Activated gamma-delta T cell treated with anti-CD3 and anti-CD28 coated beads, Interleukin-2, amount 50 U/mL, for 16 hours (primary cell): ENCODE results near the gene EXT2.
A peak's percentile ranks its signal among the peaks of the same experiment; 100 is the strongest.

Experiments used
- DNase-seq: peaks from one replicate; pipeline ENCODE4 v3.0.0-alpha.2; 2020; ENCODE audit warnings: low read depth

Gene EXT2

DNA sequence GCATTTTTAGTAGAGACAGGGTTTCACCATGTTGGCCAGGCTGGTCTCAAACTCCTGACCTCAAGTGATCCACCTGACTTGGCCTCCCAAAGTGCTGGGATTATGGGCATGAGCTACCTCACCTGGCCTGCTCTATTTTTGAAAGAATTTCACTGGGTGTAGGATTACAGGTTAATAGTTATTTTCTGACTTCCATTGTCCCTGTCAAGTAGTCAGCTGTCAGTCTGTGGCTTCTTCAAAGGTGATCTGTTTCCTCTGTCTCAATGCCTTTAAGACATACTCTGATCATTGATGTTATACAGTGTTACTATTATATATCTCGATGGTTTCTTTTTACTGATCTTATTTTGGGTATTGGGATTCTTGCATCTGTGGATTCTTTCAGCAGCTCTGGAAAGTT, 10.1 kb upstream of the EXT2 start:
- DNase-seq: no peak

DNA sequence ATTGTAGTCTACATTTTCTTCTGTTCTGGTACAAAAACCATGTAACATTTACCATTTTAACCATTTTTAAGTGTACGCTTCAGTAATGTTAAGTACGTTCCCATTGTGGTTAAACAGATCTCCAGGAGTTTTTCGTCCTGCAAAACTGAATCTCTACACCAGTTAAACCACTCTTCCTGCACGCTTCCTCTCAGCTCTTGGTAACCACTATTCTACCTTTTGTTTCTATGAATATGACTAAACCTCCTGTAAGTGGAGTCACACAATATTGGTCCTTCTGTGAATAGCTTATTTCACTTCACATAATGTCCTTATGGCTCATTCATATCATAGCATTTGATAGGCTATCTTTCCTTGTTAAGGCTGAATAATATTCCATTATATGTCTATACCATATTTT, 7.1 kb upstream of the EXT2 start:
- DNase-seq: no peak

GRCh38 chr11:44088871-44089270, 6.6 kb upstream of the EXT2 start:
- no peak for DNase-seq

GRCh38 chr11:44090539-44090938, 4.9 kb upstream of the EXT2 start:
- no peak for DNase-seq

GRCh38 chr11:44094260-44094868, 1.1 kb upstream of the EXT2 start:
- peak; percentile 66 for DNase-seq

DNA sequence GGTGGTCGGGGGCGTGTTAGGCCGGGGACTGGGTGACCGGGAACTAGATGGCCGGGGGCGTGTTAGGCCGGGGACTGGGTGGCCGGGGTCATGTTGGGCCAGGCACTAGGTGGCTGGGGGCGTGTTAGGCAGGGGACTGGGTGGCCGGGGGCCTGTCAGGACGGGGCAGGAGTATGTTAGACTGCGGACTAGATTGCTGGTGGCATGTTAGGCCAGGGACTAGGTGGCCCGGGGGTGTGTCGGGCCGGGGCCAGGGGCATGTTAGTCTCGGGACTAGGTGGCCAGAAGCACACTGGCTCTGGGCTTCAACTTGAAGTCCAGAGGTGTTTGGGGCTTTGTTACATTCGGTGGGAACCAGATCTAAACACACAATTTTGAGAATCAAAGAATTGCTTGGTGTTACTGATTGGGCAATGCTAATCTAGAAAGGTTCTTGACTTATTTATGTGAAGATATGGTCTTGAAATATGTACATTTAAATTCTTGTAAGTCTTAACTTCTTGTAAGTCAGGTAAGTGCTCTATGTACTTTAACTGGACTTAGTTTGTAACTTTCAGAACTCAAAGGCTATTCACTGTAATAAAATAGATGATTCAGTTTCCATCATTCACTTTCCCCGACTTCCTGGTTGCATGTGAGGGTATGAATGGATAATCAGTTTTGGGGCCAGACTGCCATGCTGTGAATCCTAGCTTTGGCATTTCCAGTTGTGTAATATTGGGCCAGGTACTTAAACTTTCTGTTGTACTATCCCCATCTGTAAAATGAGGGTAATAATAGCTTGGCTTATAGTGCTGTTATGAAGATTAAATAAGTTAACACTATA, 1.1 kb downstream of the EXT2 start:
- DNase-seq: no peak

DNA sequence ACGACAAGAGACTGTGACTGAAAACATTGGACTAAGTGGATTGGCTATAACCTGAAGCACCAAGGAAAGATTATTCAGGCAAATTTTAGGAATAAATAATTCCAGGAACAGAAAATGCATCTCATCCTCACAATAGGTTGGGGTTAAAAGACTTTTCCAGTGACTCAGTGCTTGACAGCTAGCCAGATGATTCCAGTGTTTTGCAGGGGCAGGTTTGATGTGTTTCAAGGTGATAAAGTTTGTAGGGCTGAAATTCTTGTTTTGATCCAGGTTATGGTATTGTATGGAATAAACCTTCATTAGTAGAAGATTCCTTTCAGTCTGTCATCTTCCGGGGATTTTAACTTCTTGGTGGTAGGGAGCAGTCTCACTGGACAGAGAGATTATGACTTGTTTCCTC, 2.3 kb downstream of the EXT2 start:
- DNase-seq: no peak

- DNase-seq: no peak
Observed at GRCh38 chr11:44101098-44101497, 5.6 kb downstream of the EXT2 start.

GRCh38 chr11:44104481-44105294, 9.2 kb downstream of the EXT2 start:
- DNase-seq: no peak

DNA sequence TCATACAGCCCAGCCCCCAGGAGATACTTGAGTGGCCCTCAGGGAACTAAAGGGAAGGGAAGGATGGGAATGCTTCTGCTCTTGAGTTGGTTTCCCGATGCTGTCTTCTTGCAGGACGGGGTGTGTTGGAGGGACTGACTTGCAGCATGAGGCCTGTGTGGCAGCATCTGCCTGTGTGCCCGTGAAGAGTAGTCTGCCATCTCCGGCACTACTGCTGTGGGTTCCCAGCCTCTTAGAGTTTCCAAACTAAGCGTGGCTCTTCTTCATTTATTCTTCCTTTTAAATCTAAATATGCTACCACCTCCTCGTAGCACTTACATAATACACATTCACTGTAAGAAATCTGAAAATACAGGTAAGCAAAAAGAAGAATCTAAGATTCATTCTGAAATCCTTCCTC, 12.8 kb downstream of the EXT2 start:
- no peak for DNase-seq

DNA sequence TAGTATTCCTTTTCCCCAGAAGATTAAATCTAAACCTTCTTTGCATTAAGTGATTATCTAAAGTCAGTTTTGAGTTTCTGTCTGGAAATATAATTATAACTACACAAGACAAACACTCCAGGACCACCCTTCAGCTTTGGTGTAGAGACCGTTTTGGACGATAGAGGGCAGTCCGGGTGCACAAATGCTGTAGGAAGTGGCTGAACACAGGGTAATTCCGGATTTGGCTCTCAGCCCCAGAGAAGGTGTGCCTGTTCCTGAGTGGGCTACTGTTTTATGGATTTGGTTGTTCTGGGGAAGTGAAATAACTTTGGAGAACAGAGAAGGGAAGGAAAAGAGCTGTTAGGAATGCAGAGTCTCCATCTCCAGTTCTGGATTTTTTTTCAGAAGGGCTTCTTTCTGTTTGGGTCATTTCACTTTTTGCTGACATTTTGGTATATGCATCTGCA, 14.8 kb downstream of the EXT2 start:
- DNase-seq: peak; percentile 40

DNA sequence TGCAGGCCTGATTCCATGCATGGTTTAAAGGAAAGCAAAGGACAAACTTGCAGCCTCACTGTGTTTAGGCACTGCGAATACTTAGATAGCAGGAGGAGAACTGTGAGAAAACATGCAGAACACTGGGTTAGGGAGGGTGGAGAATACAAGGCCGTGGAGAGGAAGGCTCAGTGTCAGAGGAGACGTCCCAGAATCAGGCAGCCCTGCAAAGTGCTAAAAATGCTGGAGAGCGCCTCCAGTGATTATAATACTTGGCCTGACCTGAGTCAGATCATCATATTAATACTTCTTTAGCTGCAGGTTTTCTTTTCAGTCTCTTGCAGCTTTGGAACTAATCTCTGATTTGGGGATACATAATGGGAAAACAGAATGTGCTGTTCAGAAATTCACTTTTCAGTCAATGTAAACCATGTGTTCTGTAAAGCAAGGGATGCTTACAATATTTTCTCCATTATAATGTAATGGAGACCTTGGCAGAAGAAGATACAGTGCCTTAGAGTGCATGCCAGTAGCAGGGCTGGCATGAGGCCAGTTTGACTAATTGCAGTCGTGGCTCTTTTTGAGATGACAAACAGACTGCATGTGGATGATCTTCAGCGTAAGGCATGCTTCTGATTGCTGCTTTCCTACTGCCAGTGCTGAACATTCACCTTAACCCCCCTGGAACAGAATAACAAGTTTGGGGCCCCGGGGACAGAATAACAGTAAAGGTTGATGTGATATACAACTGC, 16.8 kb downstream of the EXT2 start:
- no peak for DNase-seq

- DNase-seq: no peak
Observed at GRCh38 chr11:44113018-44113417, 17.5 kb downstream of the EXT2 start.

GRCh38 chr11:44113572-44113971, 18.1 kb downstream of the EXT2 start:
- no peak for DNase-seq

DNA sequence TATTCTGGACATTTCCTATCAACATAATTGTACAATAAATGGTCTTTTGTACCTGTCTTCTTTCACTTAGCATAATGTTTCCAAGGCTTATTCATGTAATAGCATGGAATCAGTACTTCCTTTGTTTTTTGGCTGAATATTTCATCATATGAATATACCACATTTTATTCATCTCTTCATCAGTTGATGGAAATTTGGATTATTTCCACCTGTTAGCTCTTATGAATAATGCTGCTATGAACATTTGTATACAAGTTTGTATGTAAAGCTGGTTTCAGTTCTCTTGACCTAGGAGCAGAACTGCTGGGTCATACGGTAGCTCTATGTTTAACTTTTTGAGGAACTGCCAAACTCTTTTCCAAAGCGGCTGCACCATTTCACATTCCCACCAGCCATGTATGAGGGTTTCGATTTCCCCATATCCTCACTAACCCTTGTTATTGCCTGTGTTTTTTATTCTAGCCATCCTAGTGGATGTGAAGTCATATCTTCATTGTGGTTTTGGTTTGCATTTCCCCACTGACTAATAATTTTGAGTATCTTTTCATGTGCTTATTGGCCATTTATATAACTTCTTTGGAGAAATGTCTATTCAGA, 20.9 kb downstream of the EXT2 start:
- DNase-seq: no peak

GRCh38 chr11:44120169-44120568, 24.7 kb downstream of the EXT2 start:
- DNase-seq: no peak

- no peak for DNase-seq
Observed at GRCh38 chr11:44125598-44125997, 30.1 kb downstream of the EXT2 start.

DNA sequence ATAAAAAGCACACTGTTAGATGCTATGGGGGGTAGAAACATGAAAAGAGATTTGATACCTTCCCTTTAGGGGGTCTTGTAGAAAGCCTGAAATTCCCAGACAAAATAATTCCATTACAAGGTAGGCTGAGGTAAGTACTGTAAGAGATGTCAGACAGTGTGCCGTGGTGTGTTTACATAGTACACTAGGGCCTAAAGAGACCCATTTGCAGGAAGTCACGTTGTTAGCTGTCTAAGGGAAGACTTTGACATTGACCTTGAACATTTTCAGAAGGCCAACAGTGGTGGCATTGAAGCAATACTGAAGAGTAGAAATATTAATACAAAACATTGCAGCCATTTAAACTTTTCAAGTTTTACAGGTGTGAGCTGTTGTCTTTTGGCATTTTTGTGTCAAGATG, 30.8 kb downstream of the EXT2 start:
- DNase-seq: no peak

DNA sequence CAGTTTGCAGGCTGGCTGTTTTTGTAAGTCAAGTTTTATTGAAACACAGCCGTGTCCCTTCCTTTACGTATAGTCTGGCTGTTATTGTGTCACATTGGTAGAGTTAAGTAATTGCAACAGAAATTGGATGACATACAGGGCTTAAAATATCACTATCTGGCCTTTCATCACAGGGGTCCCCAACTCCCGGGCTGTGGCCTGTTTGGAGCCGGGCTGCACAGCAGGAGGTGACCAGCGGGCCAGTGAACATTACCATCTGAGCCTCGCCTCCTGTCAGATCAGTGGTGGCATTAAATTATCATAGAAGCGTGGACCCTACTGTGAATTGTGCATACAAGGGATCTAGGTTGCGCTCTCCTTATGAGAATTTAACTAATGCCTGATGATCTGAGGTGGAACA, 31.7 kb downstream of the EXT2 start:
- DNase-seq: no peak

- DNase-seq: no peak
Observed at GRCh38 chr11:44128729-44129128, 33.3 kb downstream of the EXT2 start.

GRCh38 chr11:44130751-44131150, 35.3 kb downstream of the EXT2 start:
- no peak for DNase-seq
